Endodermal cell (in vitro differentiated cells): ENCODE results near the gene SH3BGRL. TPM values are rescaled to one million over a fixed set of nuclear protein-coding genes. Genes with fewer than 3 reads are reported as not detected.
A peak's percentile ranks its signal among the peaks of the same experiment; 100 is the strongest.

Experiments
- DNase-seq: peaks from one replicate; pipeline ENCODE4 v3.0.0-alpha.2; 2017
- H3K27ac ChIP-seq: 2 replicates; pipeline ENCODE4 v1.5.1; 2013; ENCODE audit warnings: mild to moderate bottlenecking, low read depth, low read length, moderate library complexity
- H3K27me3 ChIP-seq: 2 replicates; pipeline ENCODE4 v1.6.1; 2013; ENCODE audit warnings: mild to moderate bottlenecking, low read length, moderate library complexity; ENCODE audit not compliant: insufficient read depth, control insufficient read depth, poor library complexity, severe bottlenecking
- H3K36me3 ChIP-seq: 2 replicates; pipeline ENCODE4 v1.7.0; 2013; ENCODE audit warnings: mild to moderate bottlenecking, low read length, moderate library complexity; ENCODE audit not compliant: control insufficient read depth, insufficient read depth
- H3K4me1 ChIP-seq: one replicate; pipeline ENCODE4 v1.7.0; 2013; ENCODE audit warnings: low read length; ENCODE audit not compliant: control insufficient read depth, insufficient read depth
- H3K4me3 ChIP-seq: 2 replicates; pipeline ENCODE4 v1.5.1; 2013; ENCODE audit warnings: mild to moderate bottlenecking, low read length, moderate library complexity
- H3K9ac ChIP-seq: 2 replicates; pipeline ENCODE4 v1.6.1; 2013; ENCODE audit warnings: mild to moderate bottlenecking, low read length, moderate library complexity; ENCODE audit not compliant: poor library complexity, severe bottlenecking; ENCODE audit errors: extremely low read depth
- H3K9me3 ChIP-seq: 2 replicates; pipeline ENCODE4 v1.6.1; 2013; ENCODE audit warnings: mild to moderate bottlenecking, low read length, moderate library complexity; ENCODE audit not compliant: control insufficient read depth
- H3K27ac Mint-ChIP-seq: 2 replicates; pipeline ENCODE4 v1.8.0; 2020; ENCODE audit warnings: mixed read lengths
- H3K27me3 Mint-ChIP-seq: 2 replicates; pipeline ENCODE4 v1.8.0; 2021; ENCODE audit warnings: mild to moderate bottlenecking, mixed read lengths; ENCODE audit not compliant: insufficient read depth
- H3K36me3 Mint-ChIP-seq: 2 replicates; pipeline ENCODE4 v1.8.0; 2020; ENCODE audit warnings: low read depth, mixed read lengths
- H3K4me1 Mint-ChIP-seq: 2 replicates; pipeline ENCODE4 v1.8.0; 2020; ENCODE audit warnings: mixed read lengths
- H3K4me3 Mint-ChIP-seq: 2 replicates; pipeline ENCODE4 v1.8.0; 2020; ENCODE audit warnings: mild to moderate bottlenecking, moderate library complexity, mixed read lengths
- H3K9me3 Mint-ChIP-seq: 2 replicates; pipeline ENCODE4 v1.8.0; 2020; ENCODE audit warnings: mild to moderate bottlenecking, mixed read lengths
- WGBS, 2 experiments: methylation state at CpG; one replicate each; pipeline versions ENCODE4 v1.1.5 to v1.1.7; 2013; ENCODE audit warnings: missing lambda C conversion rate in 2 of 2, mixed read lengths in 1 of 2; ENCODE audit not compliant: insufficient coverage in 1 of 2, insufficient read length in 1 of 2; 5-methylcytosine and 5-hydroxymethylcytosine counted together
- total RNA-seq, 2 donors: library from RNA; stranded (reverse); fragmentation: NEBNext Ultra II Directional in 1 of 2; extraction: Animal tissue kit (Norgen Biotek cat#: 25700) in 1 of 2; gene quantifications; 2 replicates in 1 of 2; 3 replicates in 1 of 2; pipeline ENCODE4 v1.2.1, GENCODE V29; 2021
- TF ChIP-seq, protein P1 (sequence below): fragments of 200-600 bp; sonication (generic); conservative IDR thresholded peaks from 2 replicates; pipeline ENCODE4 v1.5.0; 2021; ENCODE audit warnings: antibody characterized with exemption, mild to moderate bottlenecking

Gene SH3BGRL
- total RNA-seq, 2 donors from 2014 or later = 44.8 to 63.5 TPM

GRCh38 chrX:81202456-81202819, 536 bp downstream of the SH3BGRL start:
- Mint-ChIP-seq H3K36me3 (peaks cover 1% of the 10 kb centered on the region), H3K4me3 (peak overlapping the region; percentile 77), H3K27ac (peak overlapping the region; percentile 80), H3K4me1 (peaks cover 8% of the 10 kb centered on the region), H3K9me3 (peaks cover 54% of the 10 kb centered on the region), H3K27me3 (peaks cover 3% of the 10 kb centered on the region)
- Histone ChIP-seq H3K36me3 (no peaks in the 10 kb centered on the region), H3K9ac (peak overlapping the region; percentile 80), H3K27ac (peak overlapping the region; percentile 90), H3K9me3 (no peaks in the 10 kb centered on the region), H3K27me3 (no peaks in the 10 kb centered on the region), H3K4me1 (no peaks in the 10 kb centered on the region), H3K4me3 (peak overlapping the region; percentile 95)
- WGBS, 2 experiments = 0 to 3% methylated on average over 1 to 8 of the region's 8 CpGs
- peak; percentile 35 for DNase-seq
- TF ChIP-seq, protein P1, sequence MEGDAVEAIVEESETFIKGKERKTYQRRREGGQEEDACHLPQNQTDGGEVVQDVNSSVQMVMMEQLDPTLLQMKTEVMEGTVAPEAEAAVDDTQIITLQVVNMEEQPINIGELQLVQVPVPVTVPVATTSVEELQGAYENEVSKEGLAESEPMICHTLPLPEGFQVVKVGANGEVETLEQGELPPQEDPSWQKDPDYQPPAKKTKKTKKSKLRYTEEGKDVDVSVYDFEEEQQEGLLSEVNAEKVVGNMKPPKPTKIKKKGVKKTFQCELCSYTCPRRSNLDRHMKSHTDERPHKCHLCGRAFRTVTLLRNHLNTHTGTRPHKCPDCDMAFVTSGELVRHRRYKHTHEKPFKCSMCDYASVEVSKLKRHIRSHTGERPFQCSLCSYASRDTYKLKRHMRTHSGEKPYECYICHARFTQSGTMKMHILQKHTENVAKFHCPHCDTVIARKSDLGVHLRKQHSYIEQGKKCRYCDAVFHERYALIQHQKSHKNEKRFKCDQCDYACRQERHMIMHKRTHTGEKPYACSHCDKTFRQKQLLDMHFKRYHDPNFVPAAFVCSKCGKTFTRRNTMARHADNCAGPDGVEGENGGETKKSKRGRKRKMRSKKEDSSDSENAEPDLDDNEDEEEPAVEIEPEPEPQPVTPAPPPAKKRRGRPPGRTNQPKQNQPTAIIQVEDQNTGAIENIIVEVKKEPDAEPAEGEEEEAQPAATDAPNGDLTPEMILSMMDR = no peak

DNA sequence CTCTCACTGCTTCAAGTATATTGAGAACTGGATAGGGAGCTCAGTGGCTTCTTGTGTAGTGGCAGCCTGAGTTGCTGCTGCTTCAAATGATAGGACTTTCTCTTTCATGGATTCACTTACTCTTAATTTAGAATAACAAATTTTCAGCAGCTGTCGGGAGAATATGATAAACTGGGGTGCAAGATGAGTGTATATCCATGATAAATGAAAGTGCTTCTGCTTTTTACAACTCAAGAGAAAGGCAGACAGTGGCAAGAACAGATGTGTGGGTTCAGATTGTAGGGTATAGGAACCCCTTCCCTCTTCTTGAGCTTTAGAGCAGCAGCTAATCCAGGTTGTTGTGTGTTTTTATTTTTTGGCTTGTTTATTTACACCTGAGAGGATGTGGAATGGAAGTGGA, 1.0 kb downstream of the SH3BGRL start:
- Histone ChIP-seq H3K27ac (no peak overlapping the region), H3K4me3 (peak overlapping the region; percentile 95), H3K9me3 (no peaks in the 10 kb centered on the region), H3K4me1 (no peaks in the 10 kb centered on the region), H3K9ac (peak overlapping the region; percentile 80), H3K36me3 (no peaks in the 10 kb centered on the region), H3K27me3 (no peaks in the 10 kb centered on the region)
- peaks cover 54% of the 10 kb centered on the region for H3K9me3 Mint-ChIP-seq
- H3K36me3 Mint-ChIP-seq = peaks cover 4% of the 10 kb centered on the region
- TF ChIP-seq, protein P1 = no peak
- peaks cover 3% of the 10 kb centered on the region for H3K27me3 Mint-ChIP-seq
- no peak overlapping the region for H3K27ac Mint-ChIP-seq
- WGBS, 2 experiments = 29% methylated on average over 1 of the region's 1 CpG; no CpG with 5 or more reads in 1 of the 2 experiments
- peaks cover 8% of the 10 kb centered on the region for H3K4me1 Mint-ChIP-seq
- peak overlapping the region; percentile 77 for H3K4me3 Mint-ChIP-seq
- no peak for DNase-seq

DNA sequence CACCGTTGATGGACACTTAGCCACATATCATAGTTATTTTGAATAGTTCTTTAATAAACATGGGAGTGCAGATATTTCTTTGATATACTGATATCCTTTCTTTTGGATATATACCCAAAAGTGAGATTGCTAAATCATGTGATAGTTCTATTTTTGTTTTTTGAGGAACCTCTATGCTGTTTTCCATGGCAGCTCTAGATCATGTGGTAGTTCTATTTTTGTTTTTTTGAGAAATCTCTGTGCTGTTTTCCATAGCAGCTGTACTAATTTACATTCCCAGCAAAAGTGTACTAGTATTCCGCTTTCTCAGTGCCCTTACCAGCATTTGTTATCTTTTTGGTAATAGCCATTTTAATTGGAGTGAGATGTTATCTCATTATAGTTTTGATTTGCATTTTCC, 3.6 kb downstream of the SH3BGRL start:
- Histone ChIP-seq H3K27me3 (no peaks in the 10 kb centered on the region), H3K27ac (no peak overlapping the region), H3K9me3 (no peaks in the 10 kb centered on the region), H3K4me3 (no peak overlapping the region), H3K36me3 (no peaks in the 10 kb centered on the region), H3K9ac (no peak overlapping the region), H3K4me1 (no peaks in the 10 kb centered on the region)
- Mint-ChIP-seq H3K4me1 (peaks cover 10% of the 10 kb centered on the region), H3K27ac (no peak overlapping the region), H3K4me3 (no peak overlapping the region), H3K27me3 (peaks cover 3% of the 10 kb centered on the region), H3K36me3 (peaks cover 4% of the 10 kb centered on the region), H3K9me3 (peaks cover 39% of the 10 kb centered on the region)
- TF ChIP-seq, protein P1 = no peak
- DNase-seq = no peak
- 83% methylated on average over 1 of the region's 2 CpGs; no CpG with 5 or more reads in 1 of the 2 experiments for WGBS, 2 experiments
